HG03135 (cell line): ENCODE measurements around the gene ANXA1.
"Not testable (repeated sequence)": the region's sequence is repeated elsewhere in the genome, so short reads cannot be mapped to it uniquely, and the experiment has no call there.

Experiments used
- ATAC-seq: cut with Tn5 transposase; IDR thresholded peaks from one replicate; pipeline ENCODE4 v1.9.1; 2021; ENCODE audit warnings: mild to moderate bottlenecking, moderate library complexity; ENCODE audit not compliant: unreplicated experiment

ANXA1 gene

DNA sequence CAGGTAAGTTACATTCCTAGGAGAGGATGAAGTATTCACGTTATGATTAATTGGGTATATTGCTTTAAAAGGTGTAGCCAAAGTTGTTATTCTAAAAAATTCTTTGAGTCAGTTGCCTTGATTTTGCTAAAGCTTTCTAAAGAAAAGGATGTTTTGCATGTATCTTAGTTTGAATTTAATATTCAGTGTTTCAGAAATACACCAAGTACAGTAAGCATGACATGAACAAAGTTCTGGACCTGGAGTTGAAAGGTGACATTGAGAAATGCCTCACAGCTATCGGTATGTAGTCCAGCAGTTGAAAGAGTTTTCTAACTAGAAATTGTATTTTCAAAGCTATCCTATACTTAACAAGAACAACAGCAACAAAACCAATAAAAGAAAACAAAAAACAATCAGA, 14.2 kb downstream of the ANXA1 start:
- ATAC-seq = no peak

DNA sequence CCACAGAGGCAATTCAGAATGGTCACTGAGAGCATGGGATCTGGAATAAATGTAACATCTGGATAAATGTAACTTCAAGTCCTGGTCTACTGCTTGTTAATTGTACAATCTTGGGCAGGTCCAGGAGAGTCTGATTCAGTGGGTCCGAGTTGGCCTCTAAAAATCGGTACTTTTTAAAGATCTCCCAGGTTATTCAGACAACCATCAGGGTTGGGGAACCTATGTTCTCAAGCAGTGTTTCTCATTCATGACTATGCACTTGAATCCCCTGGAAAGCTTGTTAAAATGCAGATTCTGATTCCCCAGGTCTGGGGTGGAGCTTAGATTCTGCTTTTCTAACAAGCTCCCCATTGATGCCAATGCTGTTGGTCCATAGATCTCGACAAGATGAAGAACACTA, 14.8 kb downstream of the ANXA1 start:
- no peak for ATAC-seq

DNA sequence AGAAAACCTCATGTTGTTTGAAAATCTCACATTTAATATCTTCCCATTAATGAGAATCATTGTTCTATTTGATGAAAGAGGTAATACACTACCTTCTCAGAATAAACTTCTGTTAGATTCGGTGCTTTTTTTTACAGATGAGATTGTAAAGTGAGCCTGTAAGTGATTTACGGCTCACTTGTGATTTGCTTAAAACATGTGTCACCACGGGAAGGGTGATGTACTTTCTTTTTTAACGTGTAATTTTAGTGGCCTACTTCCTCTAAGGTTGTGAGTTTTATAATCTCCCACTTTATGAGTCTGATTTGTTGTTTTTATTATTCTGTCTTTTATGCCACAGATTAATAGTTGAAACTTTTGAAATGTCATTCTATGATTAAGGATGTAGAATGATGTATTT, 15.9 kb downstream of the ANXA1 start:
- ATAC-seq = no peak

DNA sequence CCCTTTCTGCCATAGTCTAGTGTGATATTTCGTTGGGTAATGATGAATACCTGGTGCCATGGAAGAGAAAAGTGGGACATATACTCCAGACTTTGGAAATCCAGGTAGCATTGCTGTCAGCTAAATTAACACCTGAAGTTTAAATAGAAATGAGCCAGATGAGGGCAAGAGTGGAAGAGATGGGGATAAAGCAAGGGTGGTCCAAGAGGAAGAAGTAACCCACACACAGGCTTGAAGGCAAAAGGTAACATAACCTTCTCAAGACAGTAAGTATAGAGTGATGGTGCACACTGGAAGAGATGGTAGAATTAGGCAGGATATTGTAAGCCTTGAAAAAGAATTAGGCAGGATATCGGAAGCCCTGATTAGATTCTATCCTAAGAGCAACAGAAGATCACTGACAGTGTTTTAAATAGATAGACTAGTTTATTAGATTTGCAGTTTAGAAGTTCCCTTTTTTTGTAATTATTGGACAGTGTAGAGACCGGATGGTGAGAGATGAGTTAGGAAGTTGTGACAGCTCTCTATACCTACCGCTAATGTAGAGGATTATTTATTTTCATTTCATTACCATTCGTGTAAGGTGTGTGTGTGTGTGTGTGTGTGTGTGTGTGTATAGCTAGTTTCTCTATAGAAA, 16.8 kb downstream of the ANXA1 start:
- no peak for ATAC-seq

DNA sequence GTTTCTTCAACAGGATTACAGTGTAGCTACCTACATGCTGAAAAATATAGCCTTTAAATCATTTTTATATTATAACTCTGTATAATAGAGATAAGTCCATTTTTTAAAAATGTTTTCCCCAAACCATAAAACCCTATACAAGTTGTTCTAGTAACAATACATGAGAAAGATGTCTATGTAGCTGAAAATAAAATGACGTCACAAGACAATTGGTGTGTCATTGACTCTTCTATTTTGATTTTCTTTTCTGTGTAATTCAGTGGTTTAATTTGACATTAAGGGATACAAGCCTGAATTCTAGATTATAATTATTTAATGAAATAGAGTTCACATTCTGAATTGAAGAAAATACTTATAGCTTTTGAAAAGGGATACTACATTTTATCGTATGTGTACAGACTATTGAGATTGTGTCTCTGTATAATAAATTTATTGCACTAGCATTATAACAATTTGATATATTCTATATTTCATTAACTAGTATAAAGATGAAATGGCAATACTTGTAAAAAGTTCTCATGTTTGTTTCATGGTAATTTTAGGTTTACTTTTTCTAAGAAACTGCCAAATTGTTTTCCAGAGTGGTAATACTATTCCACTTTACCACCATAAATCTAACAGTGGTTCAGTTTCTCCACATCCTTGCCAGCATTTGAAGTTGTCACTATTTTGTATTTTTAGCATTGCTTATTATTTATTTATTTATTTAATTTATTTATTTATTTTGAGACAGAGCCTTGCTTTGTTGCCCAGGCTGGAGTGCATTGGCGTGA, 18.7 kb downstream of the ANXA1 start:
- ATAC-seq = no peak

DNA sequence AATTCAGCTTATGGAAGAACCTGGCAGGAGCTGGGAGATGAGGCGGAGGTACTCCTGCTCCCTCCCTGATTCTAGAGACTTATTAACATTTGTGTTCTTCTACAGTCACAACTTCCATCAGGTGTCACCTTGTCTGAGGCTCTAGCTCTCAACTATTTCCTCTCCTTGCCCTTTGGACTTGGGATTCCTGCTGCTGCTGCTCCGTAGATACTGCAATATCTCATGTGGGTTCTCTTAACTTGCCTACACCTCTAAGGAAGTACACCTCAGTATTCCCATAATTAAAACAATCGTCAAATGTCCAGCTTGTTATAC, 21.2 kb downstream of the ANXA1 start:
- ATAC-seq = no peak

DNA sequence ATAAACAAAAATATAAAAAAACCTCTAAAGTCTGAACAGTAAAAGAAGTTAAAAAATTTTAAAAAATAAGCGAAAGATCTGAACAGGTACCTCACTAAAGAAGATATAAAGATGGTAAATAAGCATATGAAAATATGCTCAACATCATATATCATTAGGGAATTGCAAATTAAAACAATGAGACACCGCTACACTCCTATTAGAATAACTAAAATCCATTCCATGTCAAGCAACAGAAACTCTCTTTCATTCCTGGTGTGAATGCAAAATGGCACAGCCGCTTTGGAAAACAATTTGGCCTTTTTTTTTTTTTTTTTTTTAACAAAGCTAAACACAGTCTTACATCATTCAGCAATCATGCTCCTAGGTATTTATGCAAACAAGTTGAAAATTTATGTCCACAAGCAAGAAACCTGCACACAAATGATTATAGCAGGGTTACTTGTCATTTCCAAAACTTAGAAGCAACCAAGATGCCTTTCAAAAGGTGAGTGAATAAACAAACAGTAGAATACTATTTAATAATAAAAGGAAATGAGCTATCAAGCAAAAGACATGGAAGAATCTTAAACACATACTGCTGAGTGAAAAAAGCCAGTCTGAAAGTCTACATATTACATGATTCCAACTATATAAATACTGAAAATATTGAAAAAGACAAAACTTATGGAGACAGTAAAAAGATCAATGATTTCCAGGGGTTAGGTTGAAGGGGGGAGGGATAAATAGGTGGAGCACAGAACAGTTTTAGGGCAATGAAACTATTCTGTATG, 22.1 kb downstream of the ANXA1 start:
- no peak for ATAC-seq

DNA sequence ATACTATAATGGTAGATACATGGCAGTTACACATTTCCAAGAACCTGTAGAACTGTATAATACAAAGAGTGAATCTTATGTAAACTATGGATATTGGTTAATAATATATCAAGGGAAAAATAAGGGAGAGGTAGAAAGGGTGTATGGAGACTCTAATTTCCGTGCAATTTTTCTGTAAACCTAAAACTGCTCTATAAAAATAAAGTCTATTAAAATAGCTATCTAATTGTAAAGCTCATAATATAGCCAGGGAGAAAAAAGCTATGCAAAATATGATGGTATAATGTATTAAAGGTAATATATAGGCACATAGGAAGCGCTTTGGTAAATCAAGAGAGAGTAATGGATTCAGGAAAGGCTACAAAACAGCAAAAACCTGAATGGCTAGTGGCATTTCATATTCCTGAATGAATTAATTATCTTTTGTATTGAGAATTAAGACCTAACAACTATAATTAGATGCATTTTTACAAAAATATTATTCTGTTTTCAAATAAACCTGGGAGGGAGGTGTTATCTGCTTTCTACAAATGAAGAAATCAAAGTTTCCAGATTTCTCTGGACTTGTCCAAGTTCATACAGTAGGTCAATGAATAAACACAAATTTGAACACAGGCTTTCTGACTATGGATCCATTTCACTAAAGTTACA, 22.8 kb downstream of the ANXA1 start:
- ATAC-seq = no peak

DNA sequence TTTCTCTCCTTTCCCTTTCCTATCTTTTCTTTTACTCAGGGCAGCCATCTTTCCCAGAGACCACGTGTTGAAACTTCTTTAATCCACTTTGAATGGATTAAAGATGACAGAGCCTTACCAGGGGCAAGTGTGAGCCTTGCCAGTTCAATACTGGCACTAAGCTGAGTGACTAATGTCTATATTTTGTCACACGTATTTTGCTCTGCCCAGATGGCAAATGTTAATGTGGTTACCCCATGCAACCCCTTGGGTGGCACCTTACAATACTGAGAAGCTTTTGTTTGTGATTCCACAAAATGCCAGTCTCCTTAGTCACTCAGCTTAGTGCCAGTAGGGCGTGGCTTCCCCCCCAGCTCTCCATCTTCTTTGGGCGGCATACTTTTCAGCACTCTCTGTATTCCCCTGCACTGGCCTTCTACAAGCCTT, 24.8 kb downstream of the ANXA1 start:
- ATAC-seq = no peak

DNA sequence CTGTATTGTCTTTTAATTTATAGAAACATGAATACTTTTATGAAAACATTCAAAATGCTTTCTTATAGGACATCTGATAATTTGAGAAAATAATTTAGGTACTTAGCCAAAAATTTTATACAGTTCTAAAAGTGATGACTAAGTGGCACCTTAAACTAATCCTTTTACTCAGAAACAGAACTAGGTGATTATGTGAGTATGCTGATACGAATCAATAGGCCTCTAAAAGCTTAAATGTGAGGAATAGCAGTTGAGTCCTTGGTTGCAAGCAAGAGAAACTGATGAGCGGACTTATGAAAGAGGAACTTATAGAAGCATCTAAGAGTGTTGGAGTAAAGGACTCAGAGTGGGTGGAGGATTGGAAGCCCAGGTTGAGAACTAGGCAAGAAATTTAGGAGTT, 26.4 kb downstream of the ANXA1 start:
- no peak for ATAC-seq

DNA sequence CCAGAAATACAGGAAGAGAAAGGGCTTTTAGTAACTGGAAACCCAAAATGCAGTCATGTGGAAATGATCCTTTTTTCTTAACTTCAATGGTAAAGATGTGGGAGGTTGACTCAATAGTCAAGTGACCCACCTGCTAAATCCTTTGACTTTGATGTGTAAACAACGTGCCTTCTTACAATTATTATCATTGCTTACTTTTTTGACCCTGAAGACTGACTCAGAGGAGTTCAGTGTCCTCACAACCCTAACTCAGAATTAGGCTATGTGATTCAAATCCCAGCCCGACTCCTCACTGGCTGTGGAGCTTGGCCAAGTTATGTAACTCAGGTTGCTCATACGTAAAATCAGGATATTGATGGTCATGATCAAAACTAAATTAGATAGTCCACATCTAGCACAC, 27.9 kb downstream of the ANXA1 start:
- peak; percentile 61 for ATAC-seq

DNA sequence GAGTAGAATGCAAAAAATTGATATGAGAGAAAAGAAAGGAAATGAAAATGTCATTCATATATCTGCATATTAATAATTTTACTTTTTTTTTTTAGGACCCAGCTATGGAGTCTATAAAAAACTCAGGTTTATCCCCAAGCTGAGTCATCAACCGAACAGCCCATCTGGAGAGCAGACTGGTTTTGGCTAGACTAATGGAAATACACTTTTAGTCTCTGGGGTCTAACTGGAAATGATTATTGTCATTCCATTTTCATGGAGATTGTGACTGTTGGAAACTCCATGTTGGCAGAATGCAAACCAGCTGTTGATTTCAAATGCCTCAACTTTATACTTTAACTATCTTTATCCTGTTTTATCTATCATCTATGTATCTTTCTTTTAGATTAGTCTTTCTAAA, 28.7 kb downstream of the ANXA1 start:
- ATAC-seq = no peak

DNA sequence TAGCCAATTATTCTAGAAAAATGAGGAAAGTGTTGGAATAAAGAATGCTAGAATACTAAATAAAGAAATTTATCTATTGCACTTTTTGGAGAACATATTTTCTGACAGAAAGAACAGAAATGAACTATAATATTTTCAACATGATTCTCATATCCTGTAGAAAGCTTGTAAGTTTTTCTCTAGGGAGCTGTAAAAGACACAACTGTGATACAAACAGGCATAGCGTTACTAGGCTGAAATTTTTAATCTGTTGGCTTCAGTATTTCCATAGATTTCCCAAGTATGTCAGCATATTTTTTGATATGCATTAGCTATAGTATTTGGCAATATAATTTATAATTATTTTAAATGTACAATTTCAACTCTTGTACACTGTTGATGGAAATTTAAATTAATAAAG, 31.3 kb downstream of the ANXA1 start:
- no peak for ATAC-seq

DNA sequence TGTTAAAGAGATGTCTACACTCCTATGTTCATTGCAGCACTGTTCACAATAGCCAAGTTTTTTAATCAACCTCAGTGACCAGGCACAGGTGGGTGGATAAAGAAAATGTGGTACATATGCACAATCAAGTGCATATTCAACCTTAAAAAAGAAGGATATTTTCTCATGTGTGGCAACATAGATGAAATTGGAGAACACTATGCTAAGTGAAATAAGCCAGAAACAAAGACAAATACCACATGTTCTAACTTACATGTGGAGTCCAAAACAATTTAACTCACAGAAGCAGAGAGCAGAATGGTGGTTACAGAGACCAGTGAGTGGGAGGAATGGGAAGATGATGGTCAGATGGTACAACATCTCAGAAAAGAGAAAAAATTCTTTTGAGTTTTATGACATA, 31.8 kb downstream of the ANXA1 start:
- no peak for ATAC-seq

DNA sequence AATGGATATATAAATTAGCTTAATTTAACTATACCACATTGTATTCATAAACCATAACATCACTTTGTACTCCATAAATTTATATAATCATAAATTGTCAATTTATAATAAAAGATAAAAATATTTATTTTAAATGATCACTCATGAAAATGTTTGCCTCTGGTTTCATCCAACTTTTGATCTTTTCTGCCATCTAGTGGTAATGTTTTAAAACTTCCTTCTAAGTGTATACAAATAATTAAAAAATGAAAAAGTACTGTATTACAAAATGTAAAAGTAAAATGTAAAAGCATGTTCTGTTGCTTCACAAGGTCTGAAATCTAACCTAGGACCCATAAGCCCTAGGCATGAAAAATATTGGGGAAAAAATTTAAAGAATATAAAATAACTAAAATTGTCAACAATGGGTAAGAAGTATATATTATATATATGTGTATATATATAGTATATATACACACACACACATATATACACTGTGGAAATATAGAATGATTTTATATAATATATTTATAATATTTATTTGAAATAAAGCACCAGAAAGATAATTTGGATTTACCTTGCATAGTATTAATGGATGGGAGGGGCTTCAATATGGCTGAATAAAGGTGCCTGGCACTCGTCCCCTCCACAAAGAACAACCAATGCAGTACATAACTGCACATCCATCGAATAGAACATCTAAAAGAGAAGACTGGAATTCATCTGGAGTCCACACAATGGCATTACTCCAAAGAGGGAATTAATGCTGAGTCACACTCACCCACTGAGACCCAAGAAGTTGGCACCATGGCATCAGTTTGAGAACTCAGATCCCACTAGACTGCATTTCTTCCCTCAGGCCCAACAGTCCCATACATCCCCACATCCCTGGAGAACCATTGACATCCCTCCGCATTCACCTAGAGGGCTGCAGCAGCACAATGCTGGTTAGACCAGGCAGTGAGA, 32.5 kb downstream of the ANXA1 start:
- ATAC-seq = no peak

DNA sequence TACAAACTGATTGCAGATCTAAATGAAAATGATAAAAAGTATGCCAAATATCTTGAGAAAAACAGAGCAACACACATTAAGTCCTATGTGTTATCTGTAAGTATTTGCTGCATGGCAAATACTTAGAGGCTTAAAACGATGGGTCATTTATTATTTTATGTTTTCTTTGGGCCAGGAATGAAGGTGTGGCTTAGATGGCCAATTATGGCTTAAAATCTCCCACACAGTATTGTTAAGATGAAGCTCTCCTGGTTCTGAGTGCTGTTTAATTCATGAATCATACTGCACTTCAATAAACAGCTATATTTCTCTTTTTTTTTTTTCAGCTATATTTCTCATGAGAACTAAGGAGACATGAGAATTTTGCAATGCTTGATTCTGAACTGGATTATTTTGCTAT, 39.4 kb downstream of the ANXA1 start:
- ATAC-seq = not testable (repeated sequence)

DNA sequence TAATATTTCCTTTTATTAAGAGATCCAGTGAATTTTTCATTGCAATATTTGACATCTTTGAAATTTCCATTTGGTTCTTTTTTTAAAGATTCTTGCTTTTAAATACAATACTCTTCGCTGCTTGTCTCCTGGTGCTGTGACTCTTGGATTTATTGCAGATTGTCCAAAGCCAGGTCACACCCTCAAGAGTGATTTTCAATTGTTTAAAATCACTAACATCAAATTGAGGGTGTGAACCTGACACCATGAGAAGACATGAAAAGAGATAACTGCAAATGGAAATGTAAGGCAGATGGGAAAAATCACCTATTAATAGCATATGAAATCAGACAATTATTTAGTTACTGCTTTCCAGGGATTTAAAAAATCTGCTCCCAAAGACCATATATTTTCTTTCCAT, 42.6 kb downstream of the ANXA1 start:
- ATAC-seq = no peak

DNA sequence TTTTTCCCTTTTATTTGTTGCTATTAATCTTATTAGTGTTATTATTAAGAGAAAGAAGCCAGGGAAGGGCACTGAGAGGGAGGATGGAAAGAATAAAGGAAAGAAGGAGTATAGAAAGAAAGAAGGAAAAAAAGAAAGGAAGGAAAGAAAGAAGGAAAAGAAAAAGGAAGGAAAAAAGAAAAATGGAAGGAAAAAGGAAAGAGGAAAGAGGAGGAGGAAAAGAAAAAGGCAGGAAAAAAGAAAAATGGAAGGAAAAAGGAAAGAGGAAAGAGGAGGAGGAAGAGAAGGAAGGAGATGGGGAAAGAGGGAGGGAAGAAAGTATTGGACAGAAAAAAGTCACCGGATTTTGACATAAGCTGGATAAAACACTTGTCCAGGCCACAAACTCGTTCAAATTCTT, 47.8 kb downstream of the ANXA1 start:
- no peak for ATAC-seq

DNA sequence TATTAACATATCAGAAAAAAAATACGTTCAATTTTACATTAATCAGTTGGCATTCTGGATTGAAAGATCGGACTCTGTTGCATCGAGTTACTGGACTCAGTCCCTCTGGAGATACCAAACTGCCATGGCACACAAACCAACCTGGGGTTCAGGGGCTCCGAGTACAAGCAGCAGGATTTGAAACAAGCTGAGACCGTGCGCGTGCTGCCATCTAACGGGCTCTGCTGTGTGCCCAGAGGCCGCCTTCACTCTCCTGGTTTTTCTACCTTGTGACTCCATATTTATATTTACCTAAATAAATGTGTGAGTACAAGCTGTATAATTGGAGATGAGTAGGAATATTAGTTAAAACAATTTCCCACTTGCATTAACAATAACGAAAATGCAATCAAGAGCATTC, 48.2 kb downstream of the ANXA1 start:
- no peak for ATAC-seq

DNA sequence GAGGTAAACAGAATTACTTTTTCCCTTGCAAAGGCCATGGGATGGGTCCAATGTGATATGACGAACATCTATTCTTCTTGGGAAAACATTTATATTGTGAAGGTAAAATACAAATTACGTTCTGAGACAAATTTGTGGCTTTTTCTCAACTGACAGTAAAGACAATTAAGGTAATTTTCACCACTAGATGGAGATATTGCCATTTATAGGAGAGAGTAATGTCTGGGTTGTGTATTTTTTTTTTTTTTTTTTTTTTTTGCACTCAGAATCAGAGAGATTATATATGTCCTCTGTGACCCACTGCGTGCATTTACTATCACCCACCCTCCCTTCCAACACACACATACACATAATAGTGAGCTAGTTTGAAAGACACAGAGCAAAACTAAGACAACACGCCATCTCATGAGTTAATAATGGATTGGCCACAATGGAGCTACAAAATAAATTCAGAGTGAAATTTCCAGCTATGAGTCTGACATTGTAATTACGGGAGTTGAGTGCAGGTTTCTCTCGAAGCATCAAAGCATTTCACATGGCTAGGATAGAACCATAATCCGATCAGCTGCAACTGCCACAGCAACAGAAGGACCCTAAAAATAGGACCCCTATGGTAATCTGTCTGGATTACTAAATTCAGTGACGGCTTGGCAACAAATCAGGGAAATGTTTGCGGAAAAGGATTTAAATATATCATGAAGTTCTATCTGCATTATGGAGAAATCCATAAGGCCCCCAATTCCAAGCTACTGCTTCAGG, 49.2 kb downstream of the ANXA1 start:
- no peak for ATAC-seq
